ENCODE data around the gene CAB39L. TPM values are rescaled to one million over a fixed set of nuclear protein-coding genes. Genes with fewer than 3 reads are reported as not detected.

CAB39L gene
- total RNA-seq, 4 donors from 2014 or later = 23.3 to 41.0 (median 31.0) TPM

DNA sequence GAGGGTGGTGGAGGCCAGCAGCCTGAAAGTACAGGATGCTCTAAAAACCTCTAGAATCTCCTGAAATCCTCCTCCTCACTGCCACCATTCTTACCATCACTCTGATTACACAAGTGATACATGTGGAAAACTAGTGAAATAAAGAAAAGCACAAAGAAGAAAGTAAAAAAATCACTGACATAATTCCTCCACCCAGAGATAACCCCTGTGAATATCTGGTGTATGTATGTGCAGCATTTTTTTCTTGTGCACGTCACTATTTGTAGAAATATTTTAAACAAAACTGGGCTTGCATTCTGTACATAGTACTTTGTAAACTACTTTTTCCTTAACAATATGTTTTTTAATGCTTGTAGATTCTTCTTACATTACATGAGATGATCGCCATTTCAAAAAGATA, 122.9 kb downstream of the CAB39L start:
- no peaks in the 10 kb centered on the region for H3K9me3 ChIP-seq
- intact Hi-C loops (cut with DNase I) = no loop called here
- no peaks in the 10 kb centered on the region for H3K27me3 ChIP-seq
- H3K4me3 ChIP-seq (replicated peaks in 1 of 3) = no peak overlapping the region
- H3K36me3 ChIP-seq = no peaks in the 10 kb centered on the region
- H3K4me1 ChIP-seq = no peaks in the 10 kb centered on the region
- 94 to 97% methylated on average over 2 of the region's 2 CpGs for WGBS, 2 donors
- no peak for DNase-seq
- no peak for TF ChIP-seq POLR2A (IDR thresholded peaks at IDR 0.05)
- TF ChIP-seq, protein P1, sequence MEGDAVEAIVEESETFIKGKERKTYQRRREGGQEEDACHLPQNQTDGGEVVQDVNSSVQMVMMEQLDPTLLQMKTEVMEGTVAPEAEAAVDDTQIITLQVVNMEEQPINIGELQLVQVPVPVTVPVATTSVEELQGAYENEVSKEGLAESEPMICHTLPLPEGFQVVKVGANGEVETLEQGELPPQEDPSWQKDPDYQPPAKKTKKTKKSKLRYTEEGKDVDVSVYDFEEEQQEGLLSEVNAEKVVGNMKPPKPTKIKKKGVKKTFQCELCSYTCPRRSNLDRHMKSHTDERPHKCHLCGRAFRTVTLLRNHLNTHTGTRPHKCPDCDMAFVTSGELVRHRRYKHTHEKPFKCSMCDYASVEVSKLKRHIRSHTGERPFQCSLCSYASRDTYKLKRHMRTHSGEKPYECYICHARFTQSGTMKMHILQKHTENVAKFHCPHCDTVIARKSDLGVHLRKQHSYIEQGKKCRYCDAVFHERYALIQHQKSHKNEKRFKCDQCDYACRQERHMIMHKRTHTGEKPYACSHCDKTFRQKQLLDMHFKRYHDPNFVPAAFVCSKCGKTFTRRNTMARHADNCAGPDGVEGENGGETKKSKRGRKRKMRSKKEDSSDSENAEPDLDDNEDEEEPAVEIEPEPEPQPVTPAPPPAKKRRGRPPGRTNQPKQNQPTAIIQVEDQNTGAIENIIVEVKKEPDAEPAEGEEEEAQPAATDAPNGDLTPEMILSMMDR (IDR thresholded peaks at IDR 0.05) = no peak
- no peak overlapping the region for H3K27ac ChIP-seq

DNA sequence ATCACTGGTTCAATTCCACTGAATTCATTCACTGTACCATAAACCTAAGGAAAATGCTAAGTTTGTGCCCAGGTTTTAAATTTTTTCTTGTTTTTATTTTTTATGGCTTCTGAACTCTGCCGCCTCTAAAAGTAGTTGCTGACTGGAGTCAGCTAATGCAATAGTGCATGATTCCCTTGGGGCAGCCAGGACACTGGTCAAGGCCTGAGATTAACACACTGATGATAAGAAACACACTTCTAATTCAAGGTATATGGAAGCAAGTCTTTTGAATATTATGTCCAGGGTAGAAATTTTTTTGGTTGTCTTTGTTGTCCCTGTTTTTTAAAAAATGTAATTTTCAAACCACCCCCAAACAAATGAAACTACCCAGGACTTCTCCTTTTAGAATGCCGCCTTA, 123.9 kb downstream of the CAB39L start:
- Histone ChIP-seq H3K4me3 (replicated peaks in 1 of 3) (no peak overlapping the region), H3K36me3 (no peaks in the 10 kb centered on the region), H3K4me1 (no peaks in the 10 kb centered on the region), H3K27me3 (no peaks in the 10 kb centered on the region), H3K9me3 (no peaks in the 10 kb centered on the region), H3K27ac (no peak overlapping the region)
- DNase-seq = no peak
- intact Hi-C loops (cut with DNase I) = no loop called here
- 87 to 96% methylated on average over 2 of the region's 2 CpGs for WGBS, 2 donors
- TF ChIP-seq, protein P1 (IDR thresholded peaks at IDR 0.05) = no peak
- no peak for TF ChIP-seq POLR2A (IDR thresholded peaks at IDR 0.05)

DNA sequence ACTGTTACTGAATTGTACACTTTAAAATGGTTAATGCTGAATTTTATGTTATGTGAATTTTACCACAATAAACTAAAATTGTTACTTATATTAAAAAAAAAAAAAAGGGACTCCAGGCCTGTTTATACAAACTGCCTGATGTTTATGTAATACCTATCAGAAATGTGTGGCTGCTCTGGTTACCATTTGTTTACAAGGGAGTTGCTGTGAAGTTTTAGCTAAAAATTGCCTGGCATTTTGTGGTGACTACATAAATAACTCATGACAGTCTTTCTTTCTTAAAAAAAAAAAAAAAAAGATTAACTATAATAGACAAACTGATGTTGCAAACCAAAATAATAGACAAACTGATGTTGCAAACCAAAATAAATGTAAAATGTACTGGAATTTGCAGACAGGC, 124.3 kb downstream of the CAB39L start:
- no peaks in the 10 kb centered on the region for H3K36me3 ChIP-seq
- H3K4me1 ChIP-seq = no peaks in the 10 kb centered on the region
- intact Hi-C loops (cut with DNase I) = no loop called here
- no peak overlapping the region for H3K27ac ChIP-seq
- no peaks in the 10 kb centered on the region for H3K9me3 ChIP-seq
- H3K27me3 ChIP-seq = no peaks in the 10 kb centered on the region
- no peak overlapping the region for H3K4me3 ChIP-seq (replicated peaks in 1 of 3)
- no peak for TF ChIP-seq POLR2A (IDR thresholded peaks at IDR 0.05)
- TF ChIP-seq, protein P1 (IDR thresholded peaks at IDR 0.05) = no peak
- no peak for DNase-seq

DNA sequence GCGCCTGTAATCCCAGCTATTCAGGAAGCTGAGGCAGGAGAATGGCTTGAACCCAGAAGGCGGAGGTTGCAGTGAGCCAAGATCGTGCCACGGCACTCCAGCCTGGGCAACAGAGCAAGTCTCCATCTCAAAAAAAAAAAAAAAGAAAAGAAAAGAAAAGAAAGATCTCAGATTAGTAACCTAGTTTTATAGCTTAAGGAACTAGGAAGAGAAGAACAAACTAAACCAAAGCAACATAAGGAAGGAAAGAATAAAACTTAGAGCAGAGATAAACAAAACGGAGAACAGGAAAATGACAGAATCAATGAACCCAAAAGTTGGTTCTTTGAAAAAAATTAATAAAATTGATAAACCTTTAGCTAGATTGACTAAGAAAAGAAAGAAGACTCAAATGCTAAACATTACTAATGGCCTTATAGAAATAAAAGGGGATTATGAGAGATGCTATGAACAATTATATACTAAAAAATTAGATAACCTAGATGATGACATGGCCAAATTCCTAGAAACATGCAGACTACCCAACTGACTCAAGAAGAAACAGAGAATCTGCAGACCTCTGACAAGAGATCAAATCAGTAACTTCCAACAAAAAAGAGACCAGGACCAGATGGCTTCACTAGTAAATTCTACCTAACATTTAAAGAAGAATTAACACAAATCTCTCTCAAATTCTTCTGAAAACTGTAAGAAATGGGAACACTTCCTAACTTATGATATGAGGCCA, 127.9 kb downstream of the CAB39L start:
- Histone ChIP-seq H3K4me1 (peaks cover 7 to 12% of the 10 kb centered on the region in 2 donors), H3K27ac (no peak overlapping the region), H3K36me3 (no peaks in the 10 kb centered on the region), H3K27me3 (no peaks in the 10 kb centered on the region), H3K4me3 (replicated peaks in 1 of 3) (no peak overlapping the region), H3K9me3 (no peaks in the 10 kb centered on the region)
- TF ChIP-seq, protein P1 (IDR thresholded peaks at IDR 0.05) = no peak
- 99% methylated on average over 5 of the region's 5 CpGs for whole genome bisulfite sequencing, 2 donors
- intact Hi-C loops (cut with DNase I) = no loop called here
- DNase-seq = no peak

DNA sequence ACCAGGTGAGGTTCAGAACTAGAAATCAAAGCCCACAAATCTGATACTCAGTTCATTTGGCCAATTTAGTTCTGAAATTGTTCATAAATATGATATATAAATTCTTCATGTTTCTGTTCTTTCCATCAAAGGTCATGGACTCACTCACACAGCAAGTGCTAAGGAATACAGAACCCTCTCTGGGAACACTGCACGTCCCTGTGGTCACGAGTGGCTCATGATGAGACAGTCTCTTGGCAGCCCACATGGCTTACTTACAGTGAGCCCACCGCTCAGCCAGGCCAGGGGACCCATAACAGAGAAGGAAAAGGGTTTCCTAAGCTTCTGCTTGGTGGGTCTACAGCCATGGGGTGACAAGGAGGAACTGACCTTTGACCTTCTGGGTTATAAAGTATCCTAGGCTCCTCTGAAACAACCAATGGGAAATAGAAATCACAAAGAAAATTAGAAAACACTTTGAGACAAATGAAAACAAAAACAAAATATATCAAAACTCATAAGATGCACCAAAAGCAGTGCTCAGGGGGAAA, 128.8 kb downstream of the CAB39L start:
- Histone ChIP-seq H3K4me3 (replicated peaks in 1 of 3) (no peak overlapping the region), H3K27ac (peak overlapping the region in 1 of 3 donors; percentile 70), H3K36me3 (no peaks in the 10 kb centered on the region), H3K9me3 (no peaks in the 10 kb centered on the region), H3K27me3 (no peaks in the 10 kb centered on the region), H3K4me1 (peaks cover 12 to 20% of the 10 kb centered on the region in 2 donors)
- 84 to 91% methylated on average over 3 of the region's 3 CpGs for WGBS, 2 donors
- TF ChIP-seq, protein P1 (IDR thresholded peaks at IDR 0.05) = no peak
- no peak for TF ChIP-seq POLR2A (IDR thresholded peaks at IDR 0.05)
- no peak for DNase-seq
- intact Hi-C loops (cut with DNase I) = no loop called here
